Nephron progenitor cell (in vitro differentiated cells): ENCODE results near the gene TAS1R1.

ENCODE experiments used
- DNase-seq: peaks from one replicate; pipeline ENCODE4 v3.0.0; 2021
- H3K27ac Mint-ChIP-seq: 2 replicates; pipeline ENCODE4 v1.8.0; 2021; ENCODE audit warnings: mild to moderate bottlenecking, moderate library complexity, mixed read lengths
- H3K27me3 Mint-ChIP-seq: 2 replicates; pipeline ENCODE4 v1.8.0; 2021; ENCODE audit warnings: mild to moderate bottlenecking, low read depth, mixed read lengths; ENCODE audit not compliant: poor library complexity
- H3K36me3 Mint-ChIP-seq: 2 replicates; pipeline ENCODE4 v1.8.0; 2021; ENCODE audit warnings: low read depth, mixed read lengths
- H3K4me1 Mint-ChIP-seq: 2 replicates; pipeline ENCODE4 v1.8.0; 2021; ENCODE audit warnings: mixed read lengths
- H3K4me3 Mint-ChIP-seq: 2 replicates; pipeline ENCODE4 v1.8.0; 2021; ENCODE audit warnings: mild to moderate bottlenecking, moderate library complexity, mixed read lengths
- H3K9me3 Mint-ChIP-seq: 2 replicates; pipeline ENCODE4 v1.8.0; 2021; ENCODE audit warnings: mild to moderate bottlenecking, moderate library complexity, mixed read lengths
- TF ChIP-seq, protein P1 (sequence below): fragments of 200-600 bp; sonication (generic); IDR thresholded peaks from 2 replicates; pipeline ENCODE4 v1.5.0; 2021; ENCODE audit warnings: antibody characterized with exemption

TAS1R1 gene

DNA sequence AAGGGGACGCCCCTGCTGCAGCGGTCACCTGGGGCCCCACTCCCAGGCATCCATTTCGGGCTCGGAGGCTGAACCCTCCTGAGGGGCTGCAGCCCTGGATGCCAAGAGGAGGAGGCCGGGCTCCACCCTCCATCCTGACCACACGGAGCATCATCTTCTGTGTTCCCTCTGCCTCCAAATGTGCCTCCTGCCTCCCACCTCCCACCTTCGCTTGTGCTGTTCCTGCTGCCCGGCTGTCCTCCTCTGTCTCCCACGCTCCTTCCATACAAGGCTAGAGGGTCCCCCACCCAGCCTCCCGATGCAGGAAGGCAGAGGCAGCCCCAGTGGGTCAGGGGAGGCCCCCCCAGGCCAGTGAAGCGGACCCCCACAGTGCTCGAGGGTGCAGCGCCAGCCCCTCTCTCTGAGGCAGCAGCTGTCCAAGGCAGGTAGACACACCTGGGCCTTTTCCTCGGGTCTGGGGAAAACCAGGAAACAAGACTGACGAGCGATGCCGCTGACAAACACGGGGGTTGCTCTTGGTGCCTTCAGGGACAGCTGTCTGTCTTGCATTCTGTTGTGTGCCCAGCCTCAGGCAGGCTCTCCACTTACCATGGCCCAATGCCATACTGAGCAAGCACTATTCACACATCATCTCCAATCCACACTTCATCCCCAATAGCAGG is 46.8 kb upstream of the TAS1R1 start:
- Mint-ChIP-seq H3K27me3 (peaks cover 4% of the 10 kb centered on the region), H3K4me1 (peaks cover 38% of the 10 kb centered on the region), H3K4me3 (no peak overlapping the region), H3K36me3 (no peaks in the 10 kb centered on the region), H3K9me3 (no peaks in the 10 kb centered on the region), H3K27ac (no peak overlapping the region)
- DNase-seq: no peak
- TF ChIP-seq, protein P1, sequence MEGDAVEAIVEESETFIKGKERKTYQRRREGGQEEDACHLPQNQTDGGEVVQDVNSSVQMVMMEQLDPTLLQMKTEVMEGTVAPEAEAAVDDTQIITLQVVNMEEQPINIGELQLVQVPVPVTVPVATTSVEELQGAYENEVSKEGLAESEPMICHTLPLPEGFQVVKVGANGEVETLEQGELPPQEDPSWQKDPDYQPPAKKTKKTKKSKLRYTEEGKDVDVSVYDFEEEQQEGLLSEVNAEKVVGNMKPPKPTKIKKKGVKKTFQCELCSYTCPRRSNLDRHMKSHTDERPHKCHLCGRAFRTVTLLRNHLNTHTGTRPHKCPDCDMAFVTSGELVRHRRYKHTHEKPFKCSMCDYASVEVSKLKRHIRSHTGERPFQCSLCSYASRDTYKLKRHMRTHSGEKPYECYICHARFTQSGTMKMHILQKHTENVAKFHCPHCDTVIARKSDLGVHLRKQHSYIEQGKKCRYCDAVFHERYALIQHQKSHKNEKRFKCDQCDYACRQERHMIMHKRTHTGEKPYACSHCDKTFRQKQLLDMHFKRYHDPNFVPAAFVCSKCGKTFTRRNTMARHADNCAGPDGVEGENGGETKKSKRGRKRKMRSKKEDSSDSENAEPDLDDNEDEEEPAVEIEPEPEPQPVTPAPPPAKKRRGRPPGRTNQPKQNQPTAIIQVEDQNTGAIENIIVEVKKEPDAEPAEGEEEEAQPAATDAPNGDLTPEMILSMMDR: no peak

DNA sequence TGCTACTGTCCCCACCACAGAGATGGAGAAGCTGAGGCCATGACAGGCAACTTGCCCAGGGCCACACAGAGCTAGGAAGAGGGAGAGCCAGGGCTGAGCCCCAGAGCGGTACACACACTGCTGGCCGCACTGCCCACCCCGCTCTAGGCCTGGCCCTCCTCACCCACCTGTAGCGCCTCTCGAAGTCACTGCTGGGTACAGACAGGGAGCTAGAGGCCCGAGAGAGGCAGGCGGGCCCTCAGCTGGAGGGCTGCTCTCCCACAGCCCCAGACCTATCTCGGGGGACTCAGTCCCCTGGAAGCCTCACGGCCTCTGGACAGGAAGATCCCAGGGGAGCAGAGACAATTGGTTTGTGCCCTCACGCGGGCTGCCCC is 46.3 kb upstream of the TAS1R1 start:
- H3K27ac Mint-ChIP-seq: no peak overlapping the region
- H3K4me1 Mint-ChIP-seq: peaks cover 38% of the 10 kb centered on the region
- no peak overlapping the region for H3K4me3 Mint-ChIP-seq
- TF ChIP-seq, protein P1: no peak
- H3K9me3 Mint-ChIP-seq: no peaks in the 10 kb centered on the region
- peaks cover 4% of the 10 kb centered on the region for H3K27me3 Mint-ChIP-seq
- H3K36me3 Mint-ChIP-seq: no peaks in the 10 kb centered on the region
- no peak for DNase-seq

DNA sequence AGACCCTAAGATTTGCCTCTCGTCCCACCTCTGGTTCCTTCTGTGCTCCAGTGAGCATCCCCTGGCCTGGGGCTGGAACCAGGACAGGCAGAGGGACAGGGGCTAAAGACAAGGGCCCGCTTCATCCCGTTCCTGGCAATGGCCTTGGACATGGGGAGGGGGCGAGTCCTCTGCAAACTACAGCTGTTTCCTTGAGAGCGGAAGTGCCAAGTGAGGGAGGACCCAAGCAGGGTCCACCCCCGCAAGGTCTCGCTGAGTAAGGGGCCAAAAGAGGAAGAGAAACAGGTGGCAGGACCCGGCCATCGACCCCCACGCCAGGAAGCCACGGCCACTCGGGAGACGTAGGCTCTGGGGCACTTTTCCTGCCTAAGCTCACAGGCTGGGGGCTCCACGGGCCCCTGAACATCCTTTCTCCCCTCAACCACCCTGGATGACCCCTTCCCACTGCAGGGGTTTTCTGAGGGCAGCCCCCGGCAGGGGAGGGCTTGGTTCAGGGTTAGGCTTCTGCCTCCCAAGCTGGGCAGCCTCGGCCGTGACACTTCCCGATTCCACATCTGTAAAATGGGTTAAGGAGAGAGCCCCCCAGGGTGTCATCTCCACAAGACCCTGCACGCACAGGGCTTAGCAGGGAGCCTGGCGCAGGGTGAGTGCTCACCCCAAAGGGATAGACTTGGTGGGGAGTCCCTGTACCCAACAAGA is 45.7 kb upstream of the TAS1R1 start:
- no peak overlapping the region for H3K27ac Mint-ChIP-seq
- H3K4me1 Mint-ChIP-seq: peaks cover 37% of the 10 kb centered on the region
- TF ChIP-seq, protein P1: no peak
- peaks cover 2% of the 10 kb centered on the region for H3K27me3 Mint-ChIP-seq
- no peak for DNase-seq
- H3K4me3 Mint-ChIP-seq: no peak overlapping the region
- H3K36me3 Mint-ChIP-seq: no peaks in the 10 kb centered on the region
- no peaks in the 10 kb centered on the region for H3K9me3 Mint-ChIP-seq

DNA sequence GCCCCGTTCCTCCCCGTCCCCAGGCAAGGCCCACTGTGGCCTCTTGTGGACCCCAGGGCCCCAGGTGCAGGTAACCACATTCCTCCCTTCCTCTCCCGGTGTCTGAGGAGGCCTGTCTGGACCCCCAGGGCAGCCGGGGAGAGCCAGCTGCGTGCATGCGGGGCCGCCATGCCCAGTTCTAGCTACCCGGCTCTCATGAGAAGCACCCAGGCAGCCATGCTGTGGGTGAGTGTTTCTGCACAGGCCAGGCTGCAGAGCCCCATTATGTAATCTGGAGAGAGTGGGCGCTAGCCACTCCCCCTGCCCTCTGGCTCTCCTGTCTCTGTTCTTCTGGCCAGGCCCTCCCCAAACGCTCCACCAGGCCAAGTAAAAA is 45.2 kb upstream of the TAS1R1 start:
- TF ChIP-seq, protein P1: no peak
- Mint-ChIP-seq H3K36me3 (no peaks in the 10 kb centered on the region), H3K27me3 (no peaks in the 10 kb centered on the region), H3K4me1 (peaks cover 31% of the 10 kb centered on the region), H3K27ac (no peak overlapping the region), H3K4me3 (no peak overlapping the region), H3K9me3 (no peaks in the 10 kb centered on the region)
- no peak for DNase-seq

DNA sequence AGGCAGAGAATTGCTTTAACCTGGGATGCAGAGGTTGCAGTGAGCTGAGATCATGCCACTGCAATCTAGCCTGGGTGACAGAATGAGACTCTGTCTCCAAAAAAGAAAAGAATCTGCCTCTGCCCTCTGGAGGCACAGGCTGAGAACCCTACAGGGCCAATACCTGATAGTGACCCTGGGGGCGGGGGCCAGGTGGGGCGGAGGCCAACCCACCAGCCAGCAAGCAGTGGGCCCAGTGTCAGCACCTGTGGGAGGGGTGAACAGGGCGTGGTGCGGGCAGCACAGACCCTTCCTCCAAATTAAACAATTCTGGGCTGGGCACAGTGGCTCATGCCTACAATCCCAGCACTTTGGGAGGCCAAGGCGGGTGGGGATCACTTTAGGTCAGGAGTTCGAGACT is 44.6 kb upstream of the TAS1R1 start:
- H3K27ac Mint-ChIP-seq: no peak overlapping the region
- DNase-seq: no peak
- no peaks in the 10 kb centered on the region for H3K27me3 Mint-ChIP-seq
- peaks cover 31% of the 10 kb centered on the region for H3K4me1 Mint-ChIP-seq
- no peak overlapping the region for H3K4me3 Mint-ChIP-seq
- no peaks in the 10 kb centered on the region for H3K36me3 Mint-ChIP-seq
- H3K9me3 Mint-ChIP-seq: no peaks in the 10 kb centered on the region
- TF ChIP-seq, protein P1: no peak

DNA sequence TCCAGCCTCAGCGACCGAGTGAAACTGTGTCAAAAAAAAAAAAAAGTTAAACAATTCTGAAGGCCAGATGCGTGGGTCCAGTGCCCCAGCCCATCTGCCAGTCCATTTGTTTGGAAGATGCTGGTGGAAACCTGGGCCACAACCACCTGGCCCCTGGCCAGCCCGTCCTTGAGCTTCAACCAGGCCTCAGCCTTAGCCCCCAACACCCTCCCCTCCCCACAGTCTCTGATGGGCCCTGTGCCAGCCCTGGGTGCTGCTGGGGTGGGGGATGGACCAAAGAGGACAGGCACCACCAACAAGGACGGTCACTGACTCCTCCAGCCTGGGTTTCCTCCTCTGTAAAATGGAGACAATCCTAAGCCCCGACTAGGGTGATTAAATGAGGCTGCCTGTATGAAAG is 44.1 kb upstream of the TAS1R1 start:
- H3K4me1 Mint-ChIP-seq: peaks cover 31% of the 10 kb centered on the region
- no peaks in the 10 kb centered on the region for H3K9me3 Mint-ChIP-seq
- no peak for DNase-seq
- H3K27me3 Mint-ChIP-seq: no peaks in the 10 kb centered on the region
- no peaks in the 10 kb centered on the region for H3K36me3 Mint-ChIP-seq
- no peak overlapping the region for H3K4me3 Mint-ChIP-seq
- TF ChIP-seq, protein P1: no peak
- H3K27ac Mint-ChIP-seq: no peak overlapping the region
